GM12873 (cell line): ENCODE results near the gene TNFSF12.
A peak's percentile ranks its signal among the peaks of the same experiment; 100 is the strongest.

ENCODE experiments used
- TF ChIP-seq, protein P1 (sequence below): IDR thresholded peaks from 2 replicates; pipeline ENCODE4 v1.5.1; 2012; ENCODE audit warnings: low read depth, mild to moderate bottlenecking, moderate library complexity, low read length, control low read depth; ENCODE audit not compliant: insufficient read depth; ENCODE audit errors: missing control alignments

Gene TNFSF12

DNA sequence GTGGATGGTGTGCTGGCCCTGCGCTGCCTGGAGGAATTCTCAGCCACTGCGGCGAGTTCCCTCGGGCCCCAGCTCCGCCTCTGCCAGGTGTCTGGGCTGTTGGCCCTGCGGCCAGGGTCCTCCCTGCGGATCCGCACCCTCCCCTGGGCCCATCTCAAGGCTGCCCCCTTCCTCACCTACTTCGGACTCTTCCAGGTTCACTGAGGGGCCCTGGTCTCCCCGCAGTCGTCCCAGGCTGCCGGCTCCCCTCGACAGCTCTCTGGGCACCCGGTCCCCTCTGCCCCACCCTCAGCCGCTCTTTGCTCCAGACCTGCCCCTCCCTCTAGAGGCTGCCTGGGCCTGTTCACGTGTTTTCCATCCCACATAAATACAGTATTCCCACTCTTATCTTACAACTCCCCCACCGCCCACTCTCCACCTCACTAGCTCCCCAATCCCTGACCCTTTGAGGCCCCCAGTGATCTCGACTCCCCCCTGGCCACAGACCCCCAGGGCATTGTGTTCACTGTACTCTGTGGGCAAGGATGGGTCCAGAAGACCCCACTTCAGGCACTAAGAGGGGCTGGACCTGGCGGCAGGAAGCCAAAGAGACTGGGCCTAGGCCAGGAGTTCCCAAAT lies 8.4 kb downstream of the TNFSF12 start:
- TF ChIP-seq, protein P1, sequence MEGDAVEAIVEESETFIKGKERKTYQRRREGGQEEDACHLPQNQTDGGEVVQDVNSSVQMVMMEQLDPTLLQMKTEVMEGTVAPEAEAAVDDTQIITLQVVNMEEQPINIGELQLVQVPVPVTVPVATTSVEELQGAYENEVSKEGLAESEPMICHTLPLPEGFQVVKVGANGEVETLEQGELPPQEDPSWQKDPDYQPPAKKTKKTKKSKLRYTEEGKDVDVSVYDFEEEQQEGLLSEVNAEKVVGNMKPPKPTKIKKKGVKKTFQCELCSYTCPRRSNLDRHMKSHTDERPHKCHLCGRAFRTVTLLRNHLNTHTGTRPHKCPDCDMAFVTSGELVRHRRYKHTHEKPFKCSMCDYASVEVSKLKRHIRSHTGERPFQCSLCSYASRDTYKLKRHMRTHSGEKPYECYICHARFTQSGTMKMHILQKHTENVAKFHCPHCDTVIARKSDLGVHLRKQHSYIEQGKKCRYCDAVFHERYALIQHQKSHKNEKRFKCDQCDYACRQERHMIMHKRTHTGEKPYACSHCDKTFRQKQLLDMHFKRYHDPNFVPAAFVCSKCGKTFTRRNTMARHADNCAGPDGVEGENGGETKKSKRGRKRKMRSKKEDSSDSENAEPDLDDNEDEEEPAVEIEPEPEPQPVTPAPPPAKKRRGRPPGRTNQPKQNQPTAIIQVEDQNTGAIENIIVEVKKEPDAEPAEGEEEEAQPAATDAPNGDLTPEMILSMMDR: no peak

DNA sequence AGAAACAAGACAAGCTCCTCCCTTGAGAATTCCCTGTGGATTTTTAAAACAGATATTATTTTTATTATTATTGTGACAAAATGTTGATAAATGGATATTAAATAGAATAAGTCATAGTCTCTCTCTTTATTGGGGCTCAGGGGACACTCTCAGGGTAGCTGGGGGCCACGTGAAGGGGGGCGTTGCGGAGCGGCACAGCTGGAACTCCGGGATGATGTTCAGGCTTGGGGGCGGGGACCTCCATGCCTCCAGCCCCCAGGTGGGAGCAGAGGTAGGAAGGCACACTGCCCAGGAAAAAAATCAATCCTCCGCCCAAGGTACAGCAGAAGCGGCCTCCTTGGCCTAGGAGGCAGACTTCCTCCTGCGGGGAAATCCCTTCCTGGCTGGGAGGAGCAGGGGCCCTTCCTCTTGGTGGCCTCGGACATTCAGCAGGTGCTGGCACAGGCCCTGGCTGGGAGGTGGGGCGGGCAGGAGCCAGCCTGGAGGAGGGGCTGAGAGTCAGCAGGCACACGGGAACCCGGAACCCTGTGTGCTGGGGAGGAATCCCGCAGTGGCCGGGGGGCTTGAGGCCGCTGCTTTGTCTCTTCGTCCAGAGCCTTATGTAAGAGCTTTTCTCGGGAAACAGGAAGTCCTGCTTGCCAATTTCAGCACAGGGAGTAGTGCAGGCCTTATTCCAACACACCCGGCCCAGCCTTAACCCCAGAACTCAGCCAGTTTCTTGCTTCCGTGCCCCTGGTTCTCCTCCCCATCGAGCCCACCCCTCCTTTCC lies 9.1 kb downstream of the TNFSF12 start:
- TF ChIP-seq, protein P1: no peak

DNA sequence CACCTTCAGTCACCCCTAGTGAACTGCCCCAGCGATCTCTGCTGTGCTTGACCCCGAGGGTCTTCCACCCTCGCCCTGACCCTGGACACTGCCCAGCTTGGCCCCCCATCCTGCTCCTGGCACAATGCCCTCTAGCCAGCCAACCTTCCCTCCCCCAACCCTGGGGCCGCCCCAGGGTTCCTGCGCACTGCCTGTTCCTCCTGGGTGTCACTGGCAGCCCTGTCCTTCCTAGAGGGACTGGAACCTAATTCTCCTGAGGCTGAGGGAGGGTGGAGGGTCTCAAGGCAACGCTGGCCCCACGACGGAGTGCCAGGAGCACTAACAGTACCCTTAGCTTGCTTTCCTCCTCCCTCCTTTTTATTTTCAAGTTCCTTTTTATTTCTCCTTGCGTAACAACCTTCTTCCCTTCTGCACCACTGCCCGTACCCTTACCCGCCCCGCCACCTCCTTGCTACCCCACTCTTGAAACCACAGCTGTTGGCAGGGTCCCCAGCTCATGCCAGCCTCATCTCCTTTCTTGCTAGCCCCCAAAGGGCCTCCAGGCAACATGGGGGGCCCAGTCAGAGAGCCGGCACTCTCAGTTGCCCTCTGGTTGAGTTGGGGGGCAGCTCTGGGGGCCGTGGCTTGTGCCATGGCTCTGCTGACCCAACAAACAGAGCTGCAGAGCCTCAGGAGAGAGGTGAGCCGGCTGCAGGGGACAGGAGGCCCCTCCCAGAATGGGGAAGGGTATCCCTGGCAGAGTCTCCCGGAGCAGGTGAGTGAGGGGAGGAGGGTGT lies 9.9 kb downstream of the TNFSF12 start, which contains the start of gene TNFSF13:
TSS of gene TNFSF13 (plus strand) at position 207 of the 776 bp plus-strand sequence. CDS start at position 497, 290 bp downstream.
- TF ChIP-seq, protein P1: no peak

DNA sequence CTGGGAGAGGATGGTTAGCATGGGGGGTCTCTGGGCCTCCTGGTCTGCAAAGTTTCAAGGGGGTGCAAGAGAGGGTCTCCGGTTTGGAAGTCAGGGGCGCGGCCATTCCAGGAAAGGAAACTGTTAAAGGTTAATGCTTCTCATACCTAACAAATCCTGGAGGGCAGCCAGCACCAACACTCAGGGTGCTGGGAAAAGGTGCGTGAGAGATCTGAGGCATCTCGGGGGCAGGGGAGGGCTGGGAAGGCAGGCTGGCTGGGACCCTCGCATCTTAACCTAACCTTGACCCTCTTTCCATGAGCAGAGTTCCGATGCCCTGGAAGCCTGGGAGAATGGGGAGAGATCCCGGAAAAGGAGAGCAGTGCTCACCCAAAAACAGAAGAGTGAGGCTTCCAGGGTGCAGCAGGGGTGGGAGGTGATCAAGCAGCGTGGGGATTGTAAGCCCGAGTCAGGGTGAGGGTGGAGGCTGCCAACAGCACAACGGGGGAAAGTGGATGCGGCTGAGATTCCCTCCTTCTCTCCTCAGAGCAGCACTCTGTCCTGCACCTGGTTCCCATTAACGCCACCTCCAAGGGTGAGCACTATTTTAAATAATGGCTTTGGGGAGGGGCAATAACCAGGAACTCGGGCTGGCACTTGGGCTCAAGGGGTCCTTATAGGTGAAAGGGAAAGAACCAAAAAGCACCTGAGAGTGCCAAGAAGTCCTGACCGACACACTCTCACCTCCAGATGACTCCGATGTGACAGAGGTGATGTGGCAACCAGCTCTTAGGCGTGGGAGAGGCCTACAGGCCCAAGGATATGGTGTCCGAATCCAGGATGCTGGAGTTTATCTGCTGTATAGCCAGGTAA lies 10.7 kb downstream of the TNFSF12 start:
- TF ChIP-seq, protein P1: no peak

DNA sequence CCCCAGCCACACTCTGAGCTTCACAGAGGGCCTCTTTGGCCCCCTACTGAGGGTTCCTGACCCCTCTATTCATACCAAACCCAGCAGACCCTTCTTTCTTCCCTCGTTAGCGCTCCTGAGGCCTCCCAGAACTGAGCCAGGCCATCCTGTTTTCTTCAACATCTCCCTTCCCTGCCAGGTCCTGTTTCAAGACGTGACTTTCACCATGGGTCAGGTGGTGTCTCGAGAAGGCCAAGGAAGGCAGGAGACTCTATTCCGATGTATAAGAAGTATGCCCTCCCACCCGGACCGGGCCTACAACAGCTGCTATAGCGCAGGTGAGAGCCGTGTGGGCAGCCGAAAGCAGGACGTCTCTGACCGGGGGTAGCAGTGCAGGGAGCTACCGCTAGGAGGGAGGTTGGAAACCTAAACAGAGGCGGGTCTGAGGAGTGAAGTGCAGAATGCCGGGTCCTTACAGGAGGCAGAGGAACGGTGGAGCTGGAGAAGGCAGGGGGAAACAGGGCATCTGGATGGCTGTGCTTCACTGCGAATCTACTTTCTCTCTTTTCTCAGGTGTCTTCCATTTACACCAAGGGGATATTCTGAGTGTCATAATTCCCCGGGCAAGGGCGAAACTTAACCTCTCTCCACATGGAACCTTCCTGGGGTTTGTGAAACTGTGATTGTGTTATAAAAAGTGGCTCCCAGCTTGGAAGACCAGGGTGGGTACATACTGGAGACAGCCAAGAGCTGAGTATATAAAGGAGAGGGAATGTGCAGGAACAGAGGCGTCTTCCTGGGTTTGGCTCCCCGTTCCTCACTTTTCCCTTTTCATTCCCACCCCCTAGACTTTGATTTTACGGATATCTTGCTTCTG lies 11.5 kb downstream of the TNFSF12 start:
- TF ChIP-seq, protein P1: peak; percentile 91

DNA sequence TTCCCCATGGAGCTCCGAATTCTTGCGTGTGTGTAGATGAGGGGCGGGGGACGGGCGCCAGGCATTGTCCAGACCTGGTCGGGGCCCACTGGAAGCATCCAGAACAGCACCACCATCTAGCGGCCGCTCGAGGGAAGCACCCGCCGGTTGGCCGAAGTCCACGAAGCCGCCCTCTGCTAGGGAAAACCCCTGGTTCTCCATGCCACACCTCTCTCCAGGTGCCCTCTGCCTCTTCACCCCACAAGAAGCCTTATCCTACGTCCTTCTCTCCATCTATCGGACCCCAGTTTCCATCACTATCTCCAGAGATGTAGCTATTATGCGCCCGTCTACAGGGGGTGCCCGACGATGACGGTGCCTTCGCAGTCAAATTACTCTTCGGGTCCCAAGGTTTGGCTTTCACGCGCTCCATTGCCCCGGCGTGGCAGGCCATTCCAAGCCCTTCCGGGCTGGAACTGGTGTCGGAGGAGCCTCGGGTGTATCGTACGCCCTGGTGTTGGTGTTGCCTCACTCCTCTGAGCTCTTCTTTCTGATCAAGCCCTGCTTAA lies 12.2 kb downstream of the TNFSF12 start:
- TF ChIP-seq, protein P1: peak; percentile 90
